ENCODE results near the gene ZDHHC5. TPM values are rescaled to one million over a fixed set of nuclear protein-coding genes. Genes with fewer than 3 reads are reported as not detected.

The ZDHHC5 gene
- total RNA-seq, 3 donors from 2014 or later = 75.5 to 83.0 (median 81.6) TPM

GRCh38 chr11:57633394-57634070 is 34.4 kb upstream of the ZDHHC5 start:
- no peak overlapping the region for H3K4me3 ChIP-seq
- H3K36me3 ChIP-seq (ENCODE audit: low read depth) = no peaks in the 10 kb centered on the region
- H3K4me1 ChIP-seq (ENCODE audit: low read depth) = no peaks in the 10 kb centered on the region
- no peak for TF ChIP-seq CTCF (IDR thresholded peaks at IDR 0.05)
- intact Hi-C loops (cut with DNase I, micrococcal nuclease) = no loop called here
- DNase-seq (no peak), ATAC-seq (no peak)
- no peaks in the 10 kb centered on the region for H3K9me3 ChIP-seq

GRCh38 chr11:57634311-57634710 is 33.6 kb upstream of the ZDHHC5 start:
- no peak overlapping the region for H3K4me3 ChIP-seq
- peaks cover 2% of the 10 kb centered on the region for H3K4me1 ChIP-seq (ENCODE audit: low read depth)
- no peaks in the 10 kb centered on the region for H3K36me3 ChIP-seq (ENCODE audit: low read depth)
- intact Hi-C loops (cut with DNase I, micrococcal nuclease) = no loop called here
- TF ChIP-seq CTCF (IDR thresholded peaks at IDR 0.05) = no peak
- H3K9me3 ChIP-seq = no peaks in the 10 kb centered on the region
- no peak for ATAC-seq
- no peak for DNase-seq

GRCh38 chr11:57635246-57635645 is 32.7 kb upstream of the ZDHHC5 start:
- DNase-seq (no peak), ATAC-seq (no peak)
- no peaks in the 10 kb centered on the region for H3K9me3 ChIP-seq
- peaks cover 5% of the 10 kb centered on the region for H3K4me1 ChIP-seq (ENCODE audit: low read depth)
- intact Hi-C loops (cut with DNase I, micrococcal nuclease) = no loop called here
- TF ChIP-seq CTCF (IDR thresholded peaks at IDR 0.05) = no peak
- H3K4me3 ChIP-seq = no peak overlapping the region
- no peaks in the 10 kb centered on the region for H3K36me3 ChIP-seq (ENCODE audit: low read depth)

- no peaks in the 10 kb centered on the region for H3K9me3 ChIP-seq
- no peak for DNase-seq
- TF ChIP-seq CTCF (IDR thresholded peaks at IDR 0.05) = no peak
- peaks cover 5% of the 10 kb centered on the region for H3K4me1 ChIP-seq (ENCODE audit: low read depth)
- intact Hi-C loops (cut with DNase I, micrococcal nuclease) = no loop called here
- H3K4me3 ChIP-seq = no peak overlapping the region
- no peaks in the 10 kb centered on the region for H3K36me3 ChIP-seq (ENCODE audit: low read depth)
- ATAC-seq = no peak
These were observed 30.3 kb upstream of the ZDHHC5 start for GRCh38 chr11:57637626-57638004.

GRCh38 chr11:57638005-57638781 is 29.7 kb upstream of the ZDHHC5 start:
- TF ChIP-seq CTCF (IDR thresholded peaks at IDR 0.05) = no peak
- DNase-seq = peak; percentile 33 to 50 (median 34)

More at GRCh38 chr11:57638005-57638781, 29.7 kb upstream of the ZDHHC5 start:
- Histone ChIP-seq H3K4me3 (no peak overlapping the region), H3K4me1 (ENCODE audit: low read depth) (peaks cover 5% of the 10 kb centered on the region), H3K36me3 (ENCODE audit: low read depth) (no peaks in the 10 kb centered on the region), H3K9me3 (no peaks in the 10 kb centered on the region)
- intact Hi-C loops (cut with DNase I, micrococcal nuclease) = no loop called here
- peak; percentile 60 for ATAC-seq
